ENCODE measurements around the gene DPF3. TPM values are rescaled to one million over a fixed set of nuclear protein-coding genes. Genes with fewer than 3 reads are reported as not detected.

The DPF3 gene
- total RNA-seq, 2 donors from 2014 or later: 0.13 to 1.2 TPM

DNA sequence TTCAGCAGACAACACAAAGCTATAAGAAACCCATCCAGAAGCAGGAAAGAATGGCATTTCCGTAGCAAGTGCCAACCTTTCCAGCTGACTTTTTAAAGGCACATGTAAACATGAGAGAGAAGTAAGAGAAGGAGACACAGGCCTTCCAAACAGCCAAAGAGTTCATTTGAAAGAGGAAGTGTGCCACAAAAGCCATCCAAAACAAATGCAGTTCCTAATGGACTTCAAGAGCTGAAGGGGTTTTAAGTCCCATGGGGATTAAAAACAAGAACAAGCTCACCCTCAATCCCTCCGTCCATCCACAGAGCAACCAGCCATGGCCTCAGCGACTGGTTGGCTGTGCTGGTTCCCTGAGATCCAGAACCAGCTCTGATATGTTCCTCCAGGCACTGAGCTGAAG is 4.5 kb upstream of the DPF3 start:
- H3K9me3 ChIP-seq (ENCODE audit: control insufficient read depth, low read length, poor library complexity, severe bottlenecking): no peaks in the 10 kb centered on the region
- Mint-ChIP-seq H3K27me3 (peaks cover 42% of the 10 kb centered on the region), H3K36me3 (ENCODE audit: low read depth) (peaks cover 3% of the 10 kb centered on the region), H3K4me3 (no peak overlapping the region), H3K27ac (no peak overlapping the region), H3K4me1 (peaks cover 23% of the 10 kb centered on the region)
- DNase-seq (no peak), ATAC-seq (no peak)

- peak overlapping the region; percentile 98 for H3K4me3 Mint-ChIP-seq
- peaks cover 22% of the 10 kb centered on the region for H3K4me1 Mint-ChIP-seq
- H3K27me3 Mint-ChIP-seq: peaks cover 43% of the 10 kb centered on the region
- no peak for ATAC-seq
- H3K27ac Mint-ChIP-seq: peak overlapping the region; percentile 85
- DNase-seq: no peak
- peaks cover 2% of the 10 kb centered on the region for H3K36me3 Mint-ChIP-seq (ENCODE audit: low read depth)
- H3K9me3 ChIP-seq (ENCODE audit: control insufficient read depth, low read length, poor library complexity, severe bottlenecking): no peaks in the 10 kb centered on the region
Measured at GRCh38 chr14:72894623-72895378, 900 bp upstream of the DPF3 start.

DNA sequence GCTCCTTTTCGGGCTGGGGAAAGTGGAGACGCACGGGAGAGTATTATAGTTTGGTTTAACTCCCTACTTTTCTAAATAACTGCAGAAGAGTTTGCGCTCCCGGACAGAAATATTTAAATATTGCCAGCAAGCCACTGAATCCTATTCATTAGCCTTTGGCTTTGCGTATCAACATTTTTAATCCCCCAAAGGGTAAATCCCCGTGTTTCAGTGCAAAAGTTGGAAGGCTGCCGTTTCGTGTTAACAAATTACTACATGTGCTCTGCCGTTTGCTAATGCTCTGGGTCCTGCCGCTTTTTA is 372 bp upstream of the DPF3 start:
- Mint-ChIP-seq H3K4me1 (peaks cover 20% of the 10 kb centered on the region), H3K27ac (peak overlapping the region; percentile 85), H3K36me3 (ENCODE audit: low read depth) (no peaks in the 10 kb centered on the region), H3K27me3 (peaks cover 40% of the 10 kb centered on the region), H3K4me3 (peak overlapping the region; percentile 98)
- ATAC-seq (no peak), DNase-seq (no peak)
- no peaks in the 10 kb centered on the region for H3K9me3 ChIP-seq (ENCODE audit: control insufficient read depth, low read length, poor library complexity, severe bottlenecking)

DNA sequence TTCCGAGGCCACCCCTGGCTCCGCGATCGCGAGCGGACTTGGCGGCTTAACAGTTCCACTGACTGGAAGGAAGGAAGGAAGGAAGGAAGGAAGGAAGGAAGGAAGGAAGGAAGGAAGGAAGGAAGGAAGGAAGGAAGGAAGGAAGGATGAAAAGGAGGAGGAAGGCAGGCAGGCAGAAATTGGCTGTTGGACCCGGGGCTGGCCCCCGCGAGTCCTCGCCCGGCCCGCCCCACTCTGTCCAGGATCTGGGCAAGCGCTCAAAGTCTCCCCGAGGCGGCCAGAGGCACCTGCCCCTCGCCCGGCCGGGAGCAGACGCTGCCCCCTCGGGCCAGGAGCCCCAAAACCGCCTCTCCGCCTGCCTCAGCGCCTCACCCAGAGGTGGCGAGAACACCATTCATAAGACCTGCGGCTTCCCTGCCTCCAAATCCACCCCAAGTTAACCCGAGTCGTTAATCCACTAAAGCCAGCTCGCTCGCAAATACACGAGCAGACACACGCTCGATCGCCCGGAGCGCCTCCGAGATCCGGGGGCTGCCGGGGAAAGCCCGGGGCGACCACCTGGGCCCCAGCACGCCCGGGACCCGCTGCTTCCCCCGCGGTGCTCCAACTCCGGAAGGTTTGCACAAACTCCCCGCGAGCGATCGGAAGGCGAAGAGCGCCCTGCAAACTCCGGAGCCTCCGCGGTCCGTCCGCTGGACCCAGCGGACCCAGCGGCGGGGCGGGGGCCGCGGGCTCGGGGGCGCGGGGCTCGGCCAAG is 844 bp downstream of the DPF3 start:
- peak; percentile 9 for ATAC-seq
- Mint-ChIP-seq H3K4me3 (peak overlapping the region; percentile 98), H3K27ac (peak overlapping the region; percentile 92), H3K4me1 (peaks cover 20% of the 10 kb centered on the region), H3K27me3 (peaks cover 43% of the 10 kb centered on the region), H3K36me3 (ENCODE audit: low read depth) (peaks cover 4% of the 10 kb centered on the region)
- no peaks in the 10 kb centered on the region for H3K9me3 ChIP-seq (ENCODE audit: control insufficient read depth, low read length, poor library complexity, severe bottlenecking)
- peak in 2 of 3 donors; percentile 16 to 30 for DNase-seq

- Mint-ChIP-seq H3K27ac (peak overlapping the region; percentile 92), H3K27me3 (peaks cover 43% of the 10 kb centered on the region), H3K4me1 (peaks cover 20% of the 10 kb centered on the region), H3K4me3 (peak overlapping the region; percentile 98), H3K36me3 (ENCODE audit: low read depth) (peaks cover 4% of the 10 kb centered on the region)
- no peaks in the 10 kb centered on the region for H3K9me3 ChIP-seq (ENCODE audit: control insufficient read depth, low read length, poor library complexity, severe bottlenecking)
- DNase-seq (peak in 2 of 3 donors; percentile 13 to 17), ATAC-seq (no peak)
Measured at GRCh38 chr14:72892103-72892878, 1.6 kb downstream of the DPF3 start.

GRCh38 chr14:72891666-72892102 is 2.2 kb downstream of the DPF3 start:
- DNase-seq (no peak), ATAC-seq (no peak)
- no peaks in the 10 kb centered on the region for H3K9me3 ChIP-seq (ENCODE audit: control insufficient read depth, low read length, poor library complexity, severe bottlenecking)
- Mint-ChIP-seq H3K4me1 (peaks cover 20% of the 10 kb centered on the region), H3K4me3 (peak overlapping the region; percentile 98), H3K27me3 (peaks cover 43% of the 10 kb centered on the region), H3K36me3 (ENCODE audit: low read depth) (peaks cover 4% of the 10 kb centered on the region), H3K27ac (no peak overlapping the region)

DNA sequence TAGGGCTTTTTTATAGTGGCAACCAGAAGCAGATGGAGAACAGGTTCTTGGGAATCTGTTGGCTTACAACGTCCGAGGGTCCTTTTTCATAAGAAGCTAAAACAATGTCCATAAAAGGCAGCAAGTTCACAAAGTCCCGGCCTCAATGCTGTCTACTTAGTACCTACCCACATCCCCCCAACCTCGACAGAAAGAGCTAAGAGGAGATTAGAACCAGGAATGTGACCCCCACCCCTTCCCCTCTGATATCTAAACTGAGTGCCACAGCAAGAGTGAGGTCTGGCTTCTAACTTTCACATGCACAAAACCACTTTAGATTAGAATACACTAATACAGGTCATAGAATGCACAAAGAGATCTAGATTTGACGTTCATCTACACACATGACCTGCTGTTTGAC is 4.5 kb downstream of the DPF3 start:
- no peaks in the 10 kb centered on the region for H3K9me3 ChIP-seq (ENCODE audit: control insufficient read depth, low read length, poor library complexity, severe bottlenecking)
- Mint-ChIP-seq H3K4me3 (no peak overlapping the region), H3K36me3 (ENCODE audit: low read depth) (peaks cover 4% of the 10 kb centered on the region), H3K4me1 (peaks cover 13% of the 10 kb centered on the region), H3K27ac (no peak overlapping the region), H3K27me3 (peaks cover 28% of the 10 kb centered on the region)
- DNase-seq (no peak), ATAC-seq (no peak)

DNA sequence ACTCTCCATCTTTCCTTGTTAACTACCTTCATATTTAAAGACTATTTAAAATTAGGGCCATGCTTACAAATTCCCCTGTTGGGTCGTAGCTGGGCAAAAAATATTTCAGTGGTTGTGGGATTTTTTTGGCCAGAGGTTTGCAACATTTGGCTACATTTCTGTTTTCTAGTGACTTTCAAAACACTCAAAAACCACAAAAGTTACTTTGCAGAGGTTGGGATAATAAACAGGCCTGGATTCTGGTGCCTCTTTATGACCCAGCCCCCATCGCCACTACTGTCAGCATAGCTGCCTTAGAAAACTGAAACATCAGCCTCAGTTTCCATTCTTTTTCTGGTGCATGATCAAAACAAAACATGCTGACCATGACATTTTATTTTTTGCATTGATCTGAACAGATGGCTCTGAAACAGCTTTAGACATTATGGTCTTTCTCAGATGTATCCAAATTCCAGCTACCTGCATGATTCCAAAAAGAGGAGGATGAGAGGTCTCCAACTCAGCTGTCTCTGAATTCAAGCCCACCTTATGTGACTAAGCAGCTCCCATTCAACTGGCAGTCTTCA is 5.2 kb downstream of the DPF3 start:
- no peak overlapping the region for H3K4me3 Mint-ChIP-seq
- no peak for ATAC-seq

GRCh38 chr14:72888192-72888591 is 5.7 kb downstream of the DPF3 start:
- DNase-seq (no peak), ATAC-seq (no peak)
- Mint-ChIP-seq H3K4me1 (peaks cover 8% of the 10 kb centered on the region), H3K27ac (no peak overlapping the region), H3K36me3 (ENCODE audit: low read depth) (peaks cover 4% of the 10 kb centered on the region), H3K27me3 (peaks cover 23% of the 10 kb centered on the region), H3K4me3 (no peak overlapping the region)
- no peaks in the 10 kb centered on the region for H3K9me3 ChIP-seq (ENCODE audit: control insufficient read depth, low read length, poor library complexity, severe bottlenecking)

More for the DNA sequence above, 5.2 kb downstream of the DPF3 start:
- no peak for DNase-seq
- Mint-ChIP-seq H3K27ac (no peak overlapping the region), H3K4me1 (peaks cover 8% of the 10 kb centered on the region), H3K36me3 (ENCODE audit: low read depth) (peaks cover 4% of the 10 kb centered on the region), H3K27me3 (peaks cover 23% of the 10 kb centered on the region)
- H3K9me3 ChIP-seq (ENCODE audit: control insufficient read depth, low read length, poor library complexity, severe bottlenecking): no peaks in the 10 kb centered on the region

DNA sequence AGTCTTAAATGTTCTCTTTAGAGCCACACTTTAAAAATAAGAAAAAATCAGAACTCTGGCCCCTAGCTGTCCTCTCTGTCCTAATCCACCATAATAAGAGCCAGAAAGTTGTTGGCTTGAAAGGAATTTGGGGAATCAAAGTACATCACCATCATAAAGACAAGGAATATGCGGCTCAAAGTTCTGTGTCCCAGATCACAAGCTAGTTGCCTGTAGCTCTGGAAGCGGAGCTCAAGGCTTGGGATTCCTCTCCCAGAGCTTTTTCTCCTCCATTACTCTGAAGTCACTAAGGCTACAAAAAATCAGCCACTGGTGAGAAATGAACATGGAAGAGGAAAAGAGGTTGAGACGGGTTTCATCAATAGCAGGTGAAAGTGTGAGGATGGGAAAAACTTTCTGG is 6.4 kb downstream of the DPF3 start:
- Mint-ChIP-seq H3K4me3 (no peak overlapping the region), H3K27ac (no peak overlapping the region), H3K36me3 (ENCODE audit: low read depth) (peaks cover 4% of the 10 kb centered on the region), H3K4me1 (peaks cover 5% of the 10 kb centered on the region), H3K27me3 (peaks cover 20% of the 10 kb centered on the region)
- DNase-seq: no peak
- no peak for ATAC-seq
- H3K9me3 ChIP-seq (ENCODE audit: control insufficient read depth, low read length, poor library complexity, severe bottlenecking): no peaks in the 10 kb centered on the region

- ATAC-seq: no peak
- DNase-seq: no peak
- no peaks in the 10 kb centered on the region for H3K9me3 ChIP-seq (ENCODE audit: control insufficient read depth, low read length, poor library complexity, severe bottlenecking)
- peaks cover 17% of the 10 kb centered on the region for H3K27me3 Mint-ChIP-seq
- peaks cover 4% of the 10 kb centered on the region for H3K36me3 Mint-ChIP-seq (ENCODE audit: low read depth)
- no peaks in the 10 kb centered on the region for H3K4me1 Mint-ChIP-seq
- H3K4me3 Mint-ChIP-seq: no peak overlapping the region
- no peak overlapping the region for H3K27ac Mint-ChIP-seq
Measured at GRCh38 chr14:72884386-72884785, 9.5 kb downstream of the DPF3 start.

- H3K36me3 Mint-ChIP-seq (ENCODE audit: low read depth): peaks cover 4% of the 10 kb centered on the region
- no peaks in the 10 kb centered on the region for H3K9me3 ChIP-seq (ENCODE audit: control insufficient read depth, low read length, poor library complexity, severe bottlenecking)
- no peaks in the 10 kb centered on the region for H3K4me1 Mint-ChIP-seq
- no peak overlapping the region for H3K27ac Mint-ChIP-seq
- ATAC-seq: no peak
- no peak overlapping the region for H3K4me3 Mint-ChIP-seq
- peaks cover 15% of the 10 kb centered on the region for H3K27me3 Mint-ChIP-seq
- DNase-seq: no peak
Measured at GRCh38 chr14:72883961-72884360, 9.9 kb downstream of the DPF3 start.

- no peak for DNase-seq
- H3K27ac Mint-ChIP-seq: no peak overlapping the region
- H3K4me3 Mint-ChIP-seq: no peak overlapping the region
- peaks cover 6% of the 10 kb centered on the region for H3K27me3 Mint-ChIP-seq
- H3K36me3 Mint-ChIP-seq (ENCODE audit: low read depth): peaks cover under 1% of the 10 kb centered on the region
- H3K4me1 Mint-ChIP-seq: no peaks in the 10 kb centered on the region
- ATAC-seq: no peak
- H3K9me3 ChIP-seq (ENCODE audit: control insufficient read depth, low read length, poor library complexity, severe bottlenecking): no peaks in the 10 kb centered on the region
Measured at GRCh38 chr14:72883109-72883508, 10.8 kb downstream of the DPF3 start.

Measured in T-helper 17 cell (primary cell).